Fibroblast of peridontal ligament (primary cell): ENCODE results near the gene GNG11.

Experiments
- DNase-seq: peaks from one replicate; pipeline ENCODE4 v3.0.0-alpha.2; 2010; ENCODE audit errors: extremely low read depth

The GNG11 gene

DNA sequence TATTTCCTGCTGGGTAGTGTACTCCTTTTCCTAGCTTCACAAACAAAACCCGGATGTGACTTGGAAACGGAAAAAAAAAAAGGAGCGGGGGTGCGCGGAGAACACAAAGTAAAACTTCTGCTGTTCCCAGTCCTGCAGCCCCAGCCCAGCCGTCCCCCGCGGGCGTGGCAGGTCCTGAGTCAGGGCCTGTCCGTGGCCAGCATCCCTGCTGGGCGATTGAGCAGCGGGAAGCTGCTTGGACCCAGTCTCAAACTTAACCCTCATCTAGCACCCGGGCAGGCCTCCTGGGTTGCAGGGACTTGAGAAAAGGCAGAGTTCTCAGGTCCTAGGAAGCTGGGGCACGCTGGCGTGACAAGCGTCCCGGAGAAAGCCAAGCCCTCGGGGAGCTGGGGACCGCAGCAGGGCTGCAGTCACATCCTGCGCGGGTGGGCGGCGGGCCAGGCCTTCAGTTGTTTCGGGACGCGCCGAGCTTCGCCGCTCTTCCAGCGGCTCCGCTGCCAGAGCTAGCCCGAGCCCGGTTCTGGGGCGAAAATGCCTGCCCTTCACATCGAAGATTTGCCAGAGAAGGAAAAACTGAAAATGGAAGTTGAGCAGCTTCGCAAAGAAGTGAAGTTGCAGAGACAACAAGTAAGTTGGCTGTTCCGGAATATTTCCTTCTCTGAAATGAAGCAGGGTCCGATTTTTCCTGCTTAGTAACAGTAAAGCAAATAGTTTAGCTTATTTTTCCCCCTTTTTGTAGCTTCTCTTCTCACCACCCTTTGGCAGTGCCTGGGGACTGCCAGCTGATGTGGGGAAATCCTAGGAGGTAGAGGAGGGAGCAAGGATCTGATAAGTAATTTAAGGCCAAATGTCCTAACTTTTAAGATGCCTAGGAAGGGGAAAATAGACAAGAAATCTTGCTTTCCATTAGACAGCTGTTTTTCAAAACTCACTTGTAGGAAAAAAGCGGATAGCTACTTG, at the start of gene GNG11:
GNG11 (plus strand) TSS at position 129 of the 960 bp plus-strand sequence; CDS start at position 532, 403 bp downstream.
- DNase-seq, result peak; percentile 72

- peak; percentile 28 for DNase-seq
These were observed 47.4 kb upstream of the GNG11 start for GRCh38 chr7:93873998-93874574.

GRCh38 chr7:93877742-93878141, 43.8 kb upstream of the GNG11 start:
- no peak for DNase-seq

GRCh38 chr7:93879356-93879755, 42.2 kb upstream of the GNG11 start:
- DNase-seq, result no peak

DNA sequence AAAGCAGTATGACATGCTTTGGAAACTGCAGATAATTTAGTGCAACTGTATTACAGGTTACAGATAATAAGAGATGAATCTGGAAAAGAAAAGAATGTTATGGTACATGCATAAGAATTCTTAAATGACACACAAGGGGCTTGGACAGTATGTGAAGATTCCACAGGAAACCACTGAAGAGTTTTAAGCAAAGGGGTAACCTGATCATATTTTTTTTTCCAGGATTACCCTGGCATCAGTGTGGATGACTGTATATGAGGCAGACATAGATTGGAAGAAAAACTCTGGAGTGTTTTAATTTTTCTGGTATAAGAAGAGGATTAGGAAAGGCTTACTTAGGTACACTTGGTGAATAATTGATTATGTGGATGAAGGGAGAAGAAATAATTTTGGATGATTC, 39.1 kb upstream of the GNG11 start:
- no peak for DNase-seq

- DNase-seq, result no peak
These were observed 38.2 kb upstream of the GNG11 start for GRCh38 chr7:93883078-93883916.

- no peak for DNase-seq
These were observed 37.6 kb upstream of the GNG11 start for GRCh38 chr7:93883917-93884345.

- DNase-seq, result no peak
These were observed 37.0 kb upstream of the GNG11 start for GRCh38 chr7:93884541-93884940.

DNA sequence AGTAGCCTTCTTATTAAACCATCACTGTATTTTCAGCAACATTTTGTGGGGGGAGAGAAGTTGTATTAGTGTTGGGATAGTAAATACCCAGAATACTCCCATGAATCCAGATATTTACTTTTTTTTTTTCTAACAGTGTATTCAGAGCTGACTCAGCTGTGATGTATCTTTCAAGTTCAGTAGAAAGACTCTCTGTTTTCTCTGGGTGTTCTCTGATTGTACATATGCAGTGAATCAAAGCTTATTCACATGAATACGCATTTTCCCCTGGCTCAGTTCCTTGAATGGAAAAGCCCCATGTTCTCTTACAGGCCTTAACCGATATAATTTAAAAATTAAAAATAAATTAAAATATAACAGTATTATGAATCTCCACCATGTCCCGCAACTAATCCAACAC, 32.3 kb upstream of the GNG11 start:
- DNase-seq, result peak; percentile 84

- peak; percentile 69 for DNase-seq
These were observed 31.5 kb upstream of the GNG11 start for GRCh38 chr7:93890041-93890463.

DNA sequence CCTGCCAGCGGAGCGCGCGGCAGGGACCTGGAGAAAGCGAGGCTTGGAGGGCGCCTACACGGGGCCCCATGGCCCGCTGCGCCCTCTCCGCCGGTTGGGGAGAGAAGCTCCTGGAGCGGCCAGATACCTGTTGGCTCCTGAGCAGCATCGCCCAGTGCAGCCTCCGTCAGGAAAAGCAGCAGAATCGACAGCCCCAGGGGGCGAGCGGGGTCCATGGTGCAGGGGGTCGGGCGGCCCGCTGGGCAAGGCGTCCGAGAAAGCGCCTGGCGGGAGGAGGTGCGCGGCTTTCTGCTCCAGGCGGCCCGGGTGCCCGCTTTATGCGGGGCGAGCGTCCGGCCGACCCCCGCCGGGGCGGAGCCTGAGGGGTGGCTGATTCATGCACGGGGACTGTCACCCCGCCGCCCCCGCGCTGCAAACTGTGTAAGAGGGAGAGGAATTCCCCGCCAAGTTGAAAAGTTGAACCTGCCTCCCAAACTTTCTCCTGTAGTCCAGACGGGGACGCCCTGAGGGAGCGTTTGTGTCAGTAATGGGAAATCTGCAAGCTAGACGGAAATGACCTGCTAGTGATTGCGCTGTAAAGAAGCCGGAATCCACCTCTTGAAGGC, 31.0 kb upstream of the GNG11 start, which contains the start of gene TFPI2:
TFPI2 (minus strand) TSS at position 290 of the 605 bp plus-strand sequence; CDS start at position 215, 75 bp downstream.
- DNase-seq, result peak; percentile 60

DNA sequence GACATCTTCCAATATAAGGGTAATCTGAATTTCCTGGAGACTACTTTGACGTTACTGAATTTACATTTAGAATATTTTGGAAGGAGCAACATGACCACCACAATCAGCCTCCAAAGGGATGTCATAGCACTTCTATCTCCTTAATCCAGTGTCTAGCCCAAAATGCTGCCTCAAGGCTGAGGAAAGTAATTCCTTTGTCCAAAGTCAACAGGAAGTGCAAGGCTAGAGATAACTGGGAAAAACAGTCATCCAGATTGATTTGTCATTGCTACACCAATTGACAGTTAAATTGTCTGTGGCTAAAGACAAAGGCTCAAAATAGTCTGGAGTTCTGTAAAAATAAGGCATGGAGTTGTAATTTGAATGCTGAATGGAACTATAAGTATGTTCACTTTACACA, 27.1 kb upstream of the GNG11 start:
- DNase-seq, result no peak

DNA sequence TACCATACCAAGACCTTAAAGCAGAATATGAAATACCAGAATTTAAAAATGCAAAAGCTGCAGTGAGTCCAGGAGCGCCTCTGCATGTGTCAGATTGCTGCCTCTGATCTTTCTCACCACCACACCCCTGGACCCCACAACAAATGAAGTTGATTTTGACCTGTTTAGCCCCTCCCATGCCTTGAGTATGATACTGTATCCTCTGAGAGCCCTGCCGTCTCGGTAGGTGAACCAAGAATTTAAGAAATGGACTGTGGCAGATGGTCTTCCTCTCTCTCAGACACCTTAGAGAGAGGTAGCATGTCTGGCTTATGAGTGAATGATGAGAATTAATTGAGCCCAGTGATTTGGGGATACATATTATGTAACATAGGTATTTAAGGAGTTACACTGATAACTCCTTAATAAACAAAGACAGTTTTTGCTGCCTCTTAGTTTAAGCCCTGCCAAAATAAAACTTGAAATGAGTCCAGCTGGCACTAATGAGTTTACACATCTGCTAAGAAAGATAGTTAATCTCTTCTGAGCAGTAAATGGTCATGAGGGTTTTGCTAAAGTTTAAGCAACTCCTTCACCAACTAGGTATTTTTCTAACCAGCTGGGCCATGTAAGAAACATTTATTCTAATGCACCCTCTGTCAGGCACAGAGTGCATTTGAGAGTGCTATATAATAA, 26.4 kb upstream of the GNG11 start:
- peak; percentile 29 for DNase-seq

GRCh38 chr7:93895859-93896600, 25.5 kb upstream of the GNG11 start:
- DNase-seq, result no peak

DNA sequence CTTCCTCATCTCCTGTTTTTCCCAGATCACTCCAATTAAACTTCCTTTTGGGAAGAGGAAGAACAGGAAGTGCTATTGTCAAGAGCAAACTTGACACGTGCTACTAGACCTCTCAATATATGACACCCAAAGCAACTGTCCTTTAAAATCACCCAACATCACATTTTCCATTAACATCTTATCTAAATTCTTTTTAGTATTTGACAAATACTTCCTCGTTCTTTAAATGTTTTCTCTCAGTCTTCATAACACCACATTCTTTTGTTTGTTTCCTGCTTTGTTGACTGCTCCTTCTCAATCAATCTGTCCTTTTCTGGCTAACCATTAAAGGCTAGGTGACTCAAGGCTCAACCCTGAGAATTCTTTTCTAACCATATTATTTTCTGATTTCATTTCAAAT, 23.9 kb upstream of the GNG11 start:
- DNase-seq, result no peak

DNA sequence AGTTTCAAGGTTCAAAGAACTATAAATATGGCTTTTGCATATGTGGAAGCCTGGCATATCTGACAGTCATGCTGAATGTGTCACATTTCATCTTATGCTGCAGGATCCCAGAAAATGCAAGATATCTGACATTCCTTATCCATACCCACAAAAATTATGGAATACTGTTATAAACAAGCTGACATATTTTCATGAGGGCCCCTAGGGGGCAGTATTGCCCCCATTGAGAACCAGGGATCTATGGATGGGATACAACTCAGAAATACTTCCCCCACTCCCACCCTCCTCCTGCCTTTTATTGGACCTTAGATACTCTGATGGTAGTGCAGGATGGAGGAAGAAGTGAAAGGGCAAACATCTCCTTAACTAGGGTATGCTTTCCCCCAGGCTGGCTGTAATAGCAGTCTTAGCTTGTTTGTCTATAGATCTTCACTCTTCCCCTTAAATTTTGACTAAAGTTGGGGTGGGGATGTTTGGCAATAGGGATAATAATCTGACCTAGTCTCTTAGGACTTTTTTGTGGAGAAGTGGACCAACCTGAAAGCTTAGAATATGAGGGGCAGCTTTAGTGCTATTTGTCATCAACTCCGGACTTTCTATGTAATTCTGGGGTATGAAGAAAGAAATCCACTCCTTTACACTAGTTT, 18.6 kb upstream of the GNG11 start:
- peak; percentile 76 for DNase-seq

- DNase-seq, result peak; percentile 75
These were observed 15.3 kb upstream of the GNG11 start, which contains the start of gene GNGT1 for GRCh38 chr7:93906267-93906666. TSS of gene GNGT1 (plus strand) at chr7:93906567. CDS start at chr7:93906747, 180 bp downstream.

- peak; percentile 86 for DNase-seq
These were observed 11.2 kb upstream of the GNG11 start for GRCh38 chr7:93910076-93910994.
